Activated CD4-positive, CD25-positive, alpha-beta regulatory T cell treated with anti-CD3 and anti-CD28 coated beads, Interleukin-2, amount 50 U/mL, for 16 hours (primary cell): ENCODE measurements around the gene PITPNC1.
"Not testable (repeated sequence)": the region's sequence is repeated elsewhere in the genome, so short reads cannot be mapped to it uniquely, and the experiment has no call there.

ENCODE experiments used
- DNase-seq: peaks from one replicate; pipeline ENCODE4 v3.0.0-alpha.2; 2020; ENCODE audit warnings: low read depth, low spot score

Gene PITPNC1

DNA sequence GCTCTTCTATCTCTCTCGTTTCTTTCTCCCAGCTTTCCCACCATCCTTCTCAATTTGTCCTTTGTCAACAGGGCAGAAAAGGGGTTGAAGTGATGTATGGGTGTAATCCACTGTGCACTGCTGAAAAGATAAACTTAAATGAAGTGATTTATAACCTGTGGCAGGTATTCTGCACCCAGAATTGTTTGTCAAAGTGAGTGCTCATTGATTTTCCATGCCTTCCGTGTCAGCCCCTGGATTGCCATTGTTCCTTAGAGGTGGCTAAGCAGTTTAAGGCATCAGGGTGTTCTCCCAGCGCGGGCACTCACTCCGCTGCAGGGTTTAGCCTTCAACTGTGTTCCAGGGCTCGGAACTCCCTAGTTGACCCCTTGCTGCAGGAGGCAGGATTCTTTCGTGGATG, 82.9 kb downstream of the PITPNC1 start:
- DNase-seq, result no peak

DNA sequence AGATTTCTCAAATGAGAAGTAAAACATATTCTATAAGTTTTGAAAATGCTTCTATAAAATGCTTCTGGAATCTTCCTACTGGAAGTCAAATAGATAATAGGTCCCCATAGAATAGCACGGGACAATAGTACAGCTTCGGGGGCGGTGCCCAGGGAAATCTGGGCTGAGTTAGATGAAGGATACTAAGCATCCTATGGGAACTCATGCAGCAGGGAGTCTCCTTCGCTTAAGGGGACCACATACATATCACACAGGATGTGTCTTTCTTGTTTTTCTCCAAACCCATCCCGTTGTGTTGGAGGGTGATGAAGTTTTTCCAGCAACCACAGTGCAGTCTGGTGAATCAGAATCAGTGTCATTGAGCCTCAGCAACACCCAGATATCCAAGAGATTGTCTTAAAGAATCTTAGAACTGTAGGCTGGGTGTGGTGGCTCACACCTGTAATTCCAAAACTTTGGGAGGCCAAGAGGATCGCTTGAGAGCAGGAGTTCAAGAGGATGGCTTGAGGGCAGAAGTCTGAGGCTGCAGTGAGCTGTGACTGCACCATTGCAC, 84.2 kb downstream of the PITPNC1 start:
- DNase-seq, result no peak

DNA sequence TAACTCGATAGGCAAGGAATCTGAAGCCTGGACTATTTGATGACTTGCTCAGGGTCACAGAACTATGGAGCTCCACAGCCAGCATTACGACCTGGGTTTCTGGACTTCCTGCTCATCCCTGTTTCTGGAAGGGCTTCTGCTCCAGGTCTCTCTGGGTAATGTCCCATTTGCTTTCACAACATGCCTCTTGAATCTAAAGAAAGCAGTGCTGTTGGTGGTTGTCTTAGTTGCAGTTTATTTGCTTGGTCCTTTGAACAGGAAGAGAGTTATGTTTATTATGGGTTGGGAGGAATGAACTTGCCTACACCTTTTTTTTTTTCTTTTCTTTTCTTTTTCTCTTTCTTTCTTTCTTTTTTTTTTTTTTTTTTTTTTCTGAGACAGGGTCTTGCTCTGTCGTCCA, 84.8 kb downstream of the PITPNC1 start:
- DNase-seq, result no peak

GRCh38 chr17:67466251-67466796, 89.2 kb downstream of the PITPNC1 start:
- no peak for DNase-seq

- no peak for DNase-seq
Measured at GRCh38 chr17:67467500-67468455, 90.7 kb downstream of the PITPNC1 start.

GRCh38 chr17:67469208-67469980, 92.3 kb downstream of the PITPNC1 start:
- DNase-seq, result no peak

DNA sequence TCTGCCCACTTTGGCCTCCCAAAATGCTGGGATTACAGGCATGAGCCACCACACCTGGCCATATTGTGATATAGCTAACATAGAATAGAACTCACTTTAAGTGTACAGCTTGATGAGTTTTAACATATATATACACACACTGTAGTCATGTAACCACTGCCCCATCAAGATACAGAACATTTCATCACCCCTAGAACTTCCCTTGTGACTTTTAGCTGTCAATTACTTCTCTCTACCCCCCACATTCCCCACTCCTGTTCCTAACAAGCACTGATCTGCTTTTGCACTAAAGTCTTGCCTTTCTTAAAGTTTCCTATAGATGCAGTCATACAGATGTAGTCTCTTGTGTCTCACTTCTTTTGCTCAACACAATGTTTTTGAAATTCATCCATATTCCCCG, 93.1 kb downstream of the PITPNC1 start:
- no peak for DNase-seq

DNA sequence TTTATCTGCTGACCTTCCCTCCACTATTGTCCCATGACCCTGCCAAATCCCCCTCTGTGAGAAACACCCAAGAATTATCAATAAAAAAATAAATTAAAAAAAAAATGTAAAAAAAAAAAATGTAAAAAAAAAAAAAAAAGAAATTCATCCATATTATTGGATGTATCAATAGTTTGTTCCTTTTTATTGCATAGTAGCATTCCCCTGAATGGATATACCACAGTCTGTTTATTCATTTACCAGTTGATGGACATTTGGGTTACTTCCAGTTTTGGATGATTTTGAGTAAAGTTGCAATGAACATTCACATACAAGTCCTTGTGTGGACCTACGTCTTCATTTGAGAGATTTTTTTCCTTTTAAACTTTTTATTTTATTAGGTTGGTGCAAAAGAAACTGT, 94.0 kb downstream of the PITPNC1 start:
- no peak for DNase-seq

GRCh38 chr17:67472606-67473005, 95.5 kb downstream of the PITPNC1 start:
- not testable (repeated sequence) for DNase-seq

DNA sequence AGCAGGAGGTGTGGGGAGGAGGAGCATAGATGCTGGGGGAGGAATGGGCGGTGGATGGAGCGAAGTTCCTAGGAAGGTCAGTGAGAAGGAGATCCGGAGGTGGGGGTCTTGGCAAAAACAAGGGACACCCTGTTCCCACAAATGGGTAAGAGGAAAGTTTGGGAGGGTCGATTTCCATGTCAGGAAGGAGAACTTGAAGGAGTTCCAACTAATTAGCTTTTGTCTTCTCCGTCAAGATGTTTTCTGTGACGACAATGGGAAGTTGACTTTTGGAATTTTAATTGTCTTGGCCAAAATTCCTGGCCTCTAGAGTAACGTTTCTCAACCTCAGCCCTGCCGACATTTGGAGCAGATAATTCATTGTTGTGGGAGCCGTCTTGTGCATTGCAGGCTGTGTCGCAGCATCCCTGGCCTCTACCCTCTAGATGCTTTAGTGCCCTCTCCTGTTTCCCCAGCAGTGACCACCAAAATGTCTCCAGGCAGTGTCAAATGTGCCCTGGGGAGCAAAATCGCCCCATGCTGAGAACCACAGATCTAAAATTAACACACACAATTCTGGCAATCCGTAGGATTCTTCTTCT, 97.1 kb downstream of the PITPNC1 start:
- DNase-seq, result no peak

- DNase-seq, result peak; percentile 66
Measured at GRCh38 chr17:67475161-67475937, 98.3 kb downstream of the PITPNC1 start.

DNA sequence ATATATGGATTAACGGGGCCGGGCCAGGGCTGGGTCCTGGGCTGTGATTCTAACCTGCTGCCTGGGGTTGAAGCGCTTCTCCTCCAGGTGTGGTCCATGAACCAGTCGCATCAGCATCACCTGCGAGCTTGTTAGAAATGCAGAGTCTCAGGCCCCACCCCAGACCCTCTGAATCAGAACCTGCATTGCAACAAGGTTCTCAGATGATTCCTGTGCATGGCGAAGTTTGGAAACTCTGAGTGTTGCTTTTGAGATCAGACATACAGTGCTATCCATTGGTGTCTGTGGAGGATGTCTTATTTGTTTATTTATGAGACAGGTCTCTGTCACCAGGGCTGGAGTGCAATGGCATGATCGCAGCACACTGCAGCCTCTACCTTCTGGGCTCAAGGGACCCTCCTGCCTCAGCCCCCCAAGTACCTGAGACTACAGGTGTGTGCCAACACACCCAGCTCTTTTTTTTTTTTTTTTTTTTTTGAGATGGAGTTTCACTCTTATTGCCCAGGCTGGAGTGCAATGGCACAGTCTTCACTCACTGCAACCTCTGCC, 99.8 kb downstream of the PITPNC1 start:
- no peak for DNase-seq

- no peak for DNase-seq
Measured at GRCh38 chr17:67477687-67478086, 100.6 kb downstream of the PITPNC1 start.

GRCh38 chr17:67478401-67479041, 101.4 kb downstream of the PITPNC1 start:
- DNase-seq, result no peak

- DNase-seq, result no peak
Measured at GRCh38 chr17:67479148-67479547, 102.1 kb downstream of the PITPNC1 start.

GRCh38 chr17:67480959-67481358, 103.9 kb downstream of the PITPNC1 start:
- not testable (repeated sequence) for DNase-seq

- no peak for DNase-seq
Measured at GRCh38 chr17:67481808-67482207, 104.7 kb downstream of the PITPNC1 start.

GRCh38 chr17:67482764-67483163, 105.7 kb downstream of the PITPNC1 start:
- DNase-seq, result no peak

DNA sequence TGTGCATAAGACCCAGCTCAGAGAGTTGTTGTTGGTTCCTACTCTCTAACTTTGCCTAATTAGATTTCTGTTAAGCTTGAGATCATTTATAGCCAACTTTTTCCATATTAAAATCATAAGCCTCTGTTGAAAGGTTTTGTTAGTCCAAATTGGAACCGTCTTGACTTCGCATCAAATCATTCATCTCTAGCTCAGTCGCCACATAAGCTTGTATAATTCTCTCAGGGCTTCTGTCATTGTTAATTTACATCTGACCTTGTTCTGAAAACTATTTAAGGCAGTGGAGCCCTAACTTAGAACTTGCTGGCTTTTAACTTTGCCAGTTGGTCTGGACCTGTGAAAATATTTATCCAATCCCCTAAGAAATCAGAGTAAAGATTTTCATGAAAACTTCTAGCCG, 107.2 kb downstream of the PITPNC1 start:
- no peak for DNase-seq

DNA sequence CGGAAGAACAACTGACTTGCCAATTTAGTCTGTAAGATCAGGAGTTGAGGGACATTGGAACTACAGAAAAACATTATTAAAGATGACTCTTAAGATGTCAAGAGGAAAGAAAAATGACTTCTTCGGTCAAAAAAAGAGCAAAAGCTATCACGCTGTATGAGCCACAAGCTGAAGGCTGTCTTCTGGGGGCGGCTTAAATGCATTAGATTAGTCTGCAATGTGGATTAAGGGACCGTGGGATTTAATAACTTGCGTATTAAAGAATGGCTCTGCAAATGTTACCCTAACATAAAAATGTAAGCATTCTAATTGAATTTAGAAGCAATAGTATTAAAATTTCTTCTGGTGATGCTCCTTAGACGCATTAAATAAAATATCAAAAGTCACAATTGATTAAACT, 108.6 kb downstream of the PITPNC1 start:
- no peak for DNase-seq
